T-cell (primary cell): ENCODE measurements around the gene DHRS2. TPM values are rescaled to one million over a fixed set of nuclear protein-coding genes. Genes with fewer than 3 reads are reported as not detected.

Source experiments
- ATAC-seq, 4 experiments: fragments of 200-7000 bp in 3 of 4; fragments of 150-1000 bp in 1 of 4; cut with Tn5 transposase; replicated peaks in 1 of 4; 1 replicate in 3 of 4; 2 replicates in 1 of 4; pipeline ENCODE4 v1.10.0; 2021; ENCODE audit warnings: moderate library complexity in 3 of 4, mild to moderate bottlenecking in 2 of 4, moderate number of reproducible peaks in 1 of 4
- CTCF ChIA-PET, 2 donors: fragments of 300-600 bp; sonication (Branson Sonifier 250); formaldehyde crosslinking; loops; one replicate each; lab custom pipeline; 2022; ENCODE audit warnings: antibody characterized with exemption in 2 of 2; lab: Charles Lee
- POLR2A ChIA-PET, 2 donors: fragments of 300-600 bp; sonication (Branson Sonifier 250); formaldehyde crosslinking; loops; one replicate each; lab custom pipeline; 2022; ENCODE audit warnings: antibody characterized with exemption in 2 of 2; lab: Charles Lee
- DNase-seq, 35 experiments: peaks; one replicate each; pipeline versions ENCODE4 v3.0.0 to v3.0.0-alpha.2; 2013 to 2023
- H3K27ac ChIP-seq: one replicate; pipeline ENCODE4 v1.5.1; 2013; ENCODE audit warnings: low read length
- H3K27me3 ChIP-seq, 2 experiments: replicated peaks in 1 of 2; 1 replicate in 1 of 2; 2 replicates in 1 of 2; pipeline versions ENCODE4 v1.6.1 to v1.7.0; 2013; ENCODE audit warnings: low read length in 1 of 2, mixed read lengths in 1 of 2; ENCODE audit not compliant: control insufficient read depth in 2 of 2, insufficient read depth in 2 of 2; ENCODE audit errors: extremely low read depth in 1 of 2
- H3K36me3 ChIP-seq, 2 donors: 1 replicate in 1 of 2; 2 replicates in 1 of 2; pipeline versions ENCODE4 v1.6.1 to v1.7.0; 2013; ENCODE audit warnings: low read length in 1 of 2; ENCODE audit not compliant: control insufficient read depth in 2 of 2, insufficient read depth in 1 of 2; ENCODE audit errors: extremely low read depth in 1 of 2
- H3K4me1 ChIP-seq, 2 experiments: 1 replicate in 1 of 2; 2 replicates in 1 of 2; pipeline versions ENCODE4 v1.6.1 to v1.7.0; 2013; ENCODE audit warnings: low read length in 2 of 2, mixed read lengths in 1 of 2; ENCODE audit not compliant: insufficient read depth in 2 of 2, control insufficient read depth in 1 of 2; ENCODE audit errors: extremely low read depth in 1 of 2
- H3K4me3 ChIP-seq, 2 donors: 1 replicate in 1 of 2; 2 replicates in 1 of 2; pipeline versions ENCODE4 v1.5.1 to v1.7.0; 2013; ENCODE audit warnings: mild to moderate bottlenecking in 2 of 2, low read length in 1 of 2, moderate library complexity in 1 of 2; ENCODE audit not compliant: control insufficient read depth in 1 of 2; ENCODE audit errors: extremely low read depth in 1 of 2
- H3K9me3 ChIP-seq: 2 replicates; pipeline ENCODE4 v1.7.0; 2013
- H3K27ac Mint-ChIP-seq, 2 donors: one replicate each; pipeline ENCODE4 v1.8.0; 2020 to 2021; ENCODE audit warnings: mild to moderate bottlenecking in 2 of 2, mixed read lengths in 2 of 2
- H3K27me3 Mint-ChIP-seq, 2 donors: one replicate each; pipeline ENCODE4 v1.8.0; 2021 to 2022; ENCODE audit warnings: mixed read lengths in 2 of 2
- H3K36me3 Mint-ChIP-seq: one replicate; pipeline ENCODE4 v1.8.0; 2021; ENCODE audit warnings: mixed read lengths
- H3K4me1 Mint-ChIP-seq, 3 donors: one replicate each; pipeline ENCODE4 v1.8.0; 2020 to 2022; ENCODE audit warnings: mixed read lengths in 3 of 3, mild to moderate bottlenecking in 1 of 3
- H3K4me3 Mint-ChIP-seq, 3 donors: one replicate each; pipeline ENCODE4 v1.8.0; 2020 to 2022; ENCODE audit warnings: mild to moderate bottlenecking in 3 of 3, mixed read lengths in 3 of 3, moderate library complexity in 3 of 3
- H3K9me3 Mint-ChIP-seq, 3 donors: one replicate each; pipeline ENCODE4 v1.8.0; 2020 to 2022; ENCODE audit warnings: mixed read lengths in 3 of 3
- WGBS: methylation state at CpG from one replicate; pipeline ENCODE4 v1.1.5; 2013; ENCODE audit warnings: missing lambda C conversion rate; ENCODE audit not compliant: insufficient coverage; 5-methylcytosine and 5-hydroxymethylcytosine counted together
- total RNA-seq, 35 experiments: library from RNA in 6 of 35; stranded (reverse) in 6 of 35; fragments of 120-200 nt in 1 of 35; gene quantifications; one replicate each; pipeline versions ENCODE4 v1.2.1 to v1.2.4 and lab custom pipeline; 2013 to 2026

DHRS2 gene
- total RNA-seq, 5 donors from 2014 or later (not counting 1 experiment from before 2014, with no cell fraction given), result 0.19 to 0.82 (median 0.52) TPM; not detected in 1

DNA sequence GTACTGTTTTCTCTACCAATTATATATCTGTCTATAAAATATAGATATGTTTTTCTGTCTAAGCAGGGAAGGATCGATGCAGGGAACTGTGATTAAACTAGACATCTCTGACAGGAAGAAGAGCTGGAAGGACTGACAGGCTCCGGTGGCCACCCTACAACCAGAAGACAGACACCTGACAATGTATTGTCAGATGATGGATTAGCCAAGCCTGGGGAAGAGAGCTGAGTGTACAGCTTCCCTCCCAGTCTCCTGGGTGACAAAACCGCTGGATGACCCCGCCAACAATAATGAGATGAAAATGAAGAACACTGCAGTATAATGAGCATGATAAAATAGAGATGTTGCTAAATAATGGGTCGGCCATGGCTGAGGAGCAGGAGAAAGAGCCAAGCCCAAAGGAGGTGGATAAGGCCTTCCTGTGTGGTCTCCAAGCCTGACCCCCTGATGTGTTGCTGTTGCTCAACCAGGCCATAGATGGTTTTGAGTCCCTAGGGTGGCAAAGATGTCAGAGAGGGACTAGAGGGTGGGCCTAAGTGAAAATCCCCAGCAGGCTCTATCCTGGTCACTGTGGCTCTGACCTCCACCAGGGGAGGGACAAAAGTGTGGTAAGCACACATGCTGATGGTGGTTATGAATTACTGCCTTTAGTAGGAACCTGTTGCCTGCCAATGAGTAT, 28.2 kb downstream of the DHRS2 start:
- no peak for ATAC-seq
- no peaks in the 10 kb centered on the region for H3K36me3 Mint-ChIP-seq
- H3K4me1 Mint-ChIP-seq, result peaks cover 0 to 21% (median 2%) of the 10 kb centered on the region in 3 donors
- peaks cover 0 to 9% of the 10 kb centered on the region in 2 experiments for H3K27me3 ChIP-seq
- ChIA-PET POLR2A (no interaction called here), CTCF (no interaction called here)
- H3K9me3 ChIP-seq, result no peaks in the 10 kb centered on the region
- H3K27ac ChIP-seq, result peak overlapping the region; percentile 36
- DNase-seq, result no peak
- no peaks in the 10 kb centered on the region for H3K36me3 ChIP-seq
- H3K27ac Mint-ChIP-seq, result no peak overlapping the region
- H3K4me3 ChIP-seq, result no peak overlapping the region
- peaks cover 0 to 26% of the 10 kb centered on the region in 2 experiments for H3K4me1 ChIP-seq
- 77% methylated on average over 2 of the region's 5 CpGs for WGBS
- H3K27me3 Mint-ChIP-seq, result peaks cover 7 to 18% of the 10 kb centered on the region in 2 donors
- H3K4me3 Mint-ChIP-seq, result no peak overlapping the region
- no peaks in the 10 kb centered on the region for H3K9me3 Mint-ChIP-seq

DNA sequence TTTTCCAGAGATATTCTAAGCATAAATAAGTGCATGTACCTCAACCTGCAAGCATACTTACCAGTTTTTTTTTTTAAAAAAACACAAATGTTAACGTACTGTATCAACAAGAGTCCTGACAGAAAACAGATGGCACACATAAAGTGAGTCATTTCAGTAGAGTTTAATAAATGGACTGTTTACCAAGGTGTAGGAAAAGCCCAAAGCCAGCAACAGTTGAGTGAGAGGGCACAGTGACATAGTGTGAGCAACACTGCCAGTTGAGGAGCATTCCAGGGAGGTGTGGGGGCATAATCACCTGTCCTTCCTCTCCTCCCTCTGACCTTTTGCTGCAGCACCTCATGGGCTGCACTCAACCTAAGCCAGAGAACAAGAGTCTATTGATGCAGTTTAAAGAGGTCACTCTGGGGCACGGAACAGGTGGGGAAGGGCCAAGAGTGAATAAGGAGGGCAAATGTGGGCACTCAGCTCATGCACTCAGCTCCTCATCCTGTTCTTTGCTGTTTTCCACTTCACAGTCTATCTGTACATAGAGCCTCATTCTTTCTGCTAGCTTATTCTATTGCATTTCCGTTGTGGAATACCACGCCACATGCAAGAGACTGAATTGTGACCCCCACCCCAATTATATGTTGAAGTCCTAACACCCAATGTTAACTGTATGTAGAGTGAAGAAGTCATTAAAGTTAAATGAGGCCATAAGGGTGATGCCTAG, 29.3 kb downstream of the DHRS2 start:
- H3K27ac Mint-ChIP-seq, result no peak overlapping the region
- peaks cover 0 to 6% of the 10 kb centered on the region in 2 experiments for H3K27me3 ChIP-seq

DNA sequence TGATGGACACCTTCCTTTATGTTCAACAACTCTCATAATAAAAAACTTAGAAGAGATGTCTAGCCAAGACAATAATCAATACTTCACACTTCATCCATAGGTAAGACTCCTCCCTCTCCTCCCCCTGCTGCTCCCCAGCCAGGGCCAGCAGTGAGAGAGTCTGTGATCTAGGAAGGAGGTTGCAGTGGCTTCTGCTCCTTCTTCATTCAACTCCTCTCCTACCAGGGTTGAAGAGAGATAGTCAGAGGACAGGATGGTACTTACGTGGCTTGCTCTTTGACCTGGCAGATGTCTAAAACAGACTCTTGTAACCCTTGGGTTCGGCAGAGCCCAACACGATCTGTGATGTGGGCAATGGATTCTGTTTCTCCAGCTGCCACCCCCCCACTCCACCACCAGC, 31.0 kb downstream of the DHRS2 start:
- WGBS, result 76% methylated on average over 2 of the region's 3 CpGs
- DNase-seq (no peak), ATAC-seq (no peak)
- Histone ChIP-seq H3K27ac (no peak overlapping the region), H3K36me3 (no peaks in the 10 kb centered on the region), H3K9me3 (no peaks in the 10 kb centered on the region), H3K27me3 (no peaks in the 10 kb centered on the region), H3K4me3 (no peak overlapping the region), H3K4me1 (peaks cover 0 to 11% of the 10 kb centered on the region in 2 experiments)
- ChIA-PET POLR2A (no interaction called here), CTCF (interaction anchor here in 1 of 2 donors (1.5 kb wide), 1 partner anchor 35 kb away, joined by 5 read pairs; no protein-coding TSS in a partner anchor)
- Mint-ChIP-seq H3K4me3 (no peak overlapping the region), H3K9me3 (no peaks in the 10 kb centered on the region), H3K27ac (no peak overlapping the region), H3K27me3 (peaks cover 3 to 17% of the 10 kb centered on the region in 2 donors), H3K36me3 (no peaks in the 10 kb centered on the region), H3K4me1 (peaks cover 0 to 5% (median 0%) of the 10 kb centered on the region in 3 donors)

More for the DNA sequence above, 29.3 kb downstream of the DHRS2 start:
- CTCF ChIA-PET, result interaction anchor here in 1 of 2 donors (0.6 to 1.0 kb wide), 5 partner anchors 27 to 1782 kb away, joined by 3 to 6 read pairs (median 3); partner anchors contain the start of genes CBLN3 and KHNYN
- Mint-ChIP-seq H3K4me3 (no peak overlapping the region), H3K4me1 (peaks cover 0 to 11% (median 2%) of the 10 kb centered on the region in 3 donors), H3K9me3 (no peaks in the 10 kb centered on the region), H3K36me3 (no peaks in the 10 kb centered on the region), H3K27me3 (peaks cover 7 to 18% of the 10 kb centered on the region in 2 donors)
- Histone ChIP-seq H3K27ac (no peak overlapping the region), H3K9me3 (no peaks in the 10 kb centered on the region), H3K4me3 (no peak overlapping the region), H3K4me1 (peaks cover 0 to 19% of the 10 kb centered on the region in 2 experiments), H3K36me3 (no peaks in the 10 kb centered on the region)
- no CpG with 5 or more reads among the region's 4 CpGs for WGBS
- no peak for DNase-seq
- POLR2A ChIA-PET, result no interaction called here
- no peak for ATAC-seq

DNA sequence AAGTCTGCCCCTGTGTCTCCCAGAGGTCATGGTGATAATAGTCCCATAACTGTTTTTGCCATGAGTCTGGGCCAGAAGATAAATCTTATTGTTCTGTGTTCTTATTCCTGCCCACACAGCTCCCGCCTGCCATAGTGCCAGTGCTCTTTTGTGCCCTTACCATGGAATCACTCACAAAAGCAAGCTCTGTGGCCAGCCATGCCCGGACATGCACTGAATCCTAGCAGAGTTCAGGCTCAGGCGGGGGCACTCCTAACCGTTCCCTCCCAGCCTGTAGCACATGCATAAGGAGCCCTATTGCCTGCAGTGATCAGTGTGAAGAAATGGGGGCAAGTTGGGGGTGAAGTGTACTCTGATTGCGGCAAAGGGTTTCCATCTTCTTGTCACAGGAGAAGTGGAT, 33.3 kb downstream of the DHRS2 start:
- H3K36me3 Mint-ChIP-seq, result no peaks in the 10 kb centered on the region
- ChIA-PET CTCF (no interaction called here), POLR2A (no interaction called here)
- H3K27me3 ChIP-seq, result no peaks in the 10 kb centered on the region
- H3K27ac ChIP-seq, result no peak overlapping the region
- ATAC-seq (no peak), DNase-seq (no peak)
- no peaks in the 10 kb centered on the region for H3K9me3 ChIP-seq
- H3K36me3 ChIP-seq, result no peaks in the 10 kb centered on the region
- H3K4me1 Mint-ChIP-seq, result no peaks in the 10 kb centered on the region
- H3K4me3 ChIP-seq, result no peak overlapping the region
- H3K27ac Mint-ChIP-seq, result no peak overlapping the region
- WGBS, result 75% methylated on average over 2 of the region's 5 CpGs
- peaks cover 0 to 1% of the 10 kb centered on the region in 2 experiments for H3K4me1 ChIP-seq
- H3K9me3 Mint-ChIP-seq, result no peaks in the 10 kb centered on the region
- peaks cover 7 to 11% of the 10 kb centered on the region in 2 donors for H3K27me3 Mint-ChIP-seq
- no peak overlapping the region for H3K4me3 Mint-ChIP-seq

DNA sequence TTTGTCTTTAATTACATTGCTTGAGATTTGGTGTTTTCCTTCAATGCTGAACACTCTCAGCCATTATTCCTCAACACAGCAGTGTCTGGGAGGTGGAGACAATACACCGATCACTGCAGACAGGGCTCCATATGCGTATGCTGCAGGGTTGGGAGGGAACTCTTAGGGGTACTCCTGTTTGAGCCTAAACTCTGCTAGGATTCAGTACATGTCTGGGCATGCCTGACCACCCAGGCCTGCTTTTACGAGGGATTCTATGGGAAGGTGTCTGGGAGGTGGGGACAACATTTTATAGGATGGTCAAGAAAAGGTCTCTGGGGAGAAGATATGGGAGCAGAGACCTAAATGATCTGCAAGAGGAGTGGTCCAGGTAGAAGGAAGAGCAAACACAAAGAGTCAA, 34.3 kb downstream of the DHRS2 start:
- no peaks in the 10 kb centered on the region for H3K9me3 Mint-ChIP-seq
- DNase-seq, result no peak
- peaks cover 8 to 11% of the 10 kb centered on the region in 2 donors for H3K27me3 Mint-ChIP-seq
- Histone ChIP-seq H3K27ac (no peak overlapping the region), H3K4me1 (no peaks in the 10 kb centered on the region), H3K27me3 (peaks cover 0 to 3% of the 10 kb centered on the region in 2 experiments), H3K9me3 (no peaks in the 10 kb centered on the region), H3K4me3 (no peak overlapping the region), H3K36me3 (no peaks in the 10 kb centered on the region)
- ChIA-PET CTCF (no interaction called here), POLR2A (no interaction called here)
- H3K4me1 Mint-ChIP-seq, result no peaks in the 10 kb centered on the region
- H3K27ac Mint-ChIP-seq, result no peak overlapping the region
- H3K36me3 Mint-ChIP-seq, result no peaks in the 10 kb centered on the region
- ATAC-seq, result no peak
- WGBS, result 80% methylated on average over 2 of the region's 3 CpGs
- H3K4me3 Mint-ChIP-seq, result no peak overlapping the region

DNA sequence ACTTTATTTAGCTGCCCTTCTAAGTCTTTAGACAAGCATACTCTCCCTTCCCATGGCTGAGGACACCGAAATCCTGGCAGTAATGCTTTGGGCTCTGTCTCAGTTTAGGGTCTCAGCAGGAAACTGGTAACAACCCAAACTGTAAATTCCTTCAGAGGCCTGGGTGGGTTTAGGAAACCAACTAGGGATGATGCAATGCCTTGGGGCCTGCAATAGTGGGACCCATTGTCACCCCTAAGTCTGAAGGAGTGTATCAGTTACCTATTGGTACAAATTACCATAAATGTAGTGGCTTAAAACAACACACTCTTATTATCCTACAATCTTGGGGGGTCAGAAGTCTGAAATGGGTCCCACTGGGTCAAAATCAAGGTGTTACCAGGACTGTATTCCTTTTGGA, 36.0 kb downstream of the DHRS2 start:
- Histone ChIP-seq H3K36me3 (no peaks in the 10 kb centered on the region), H3K27me3 (peaks cover 0 to 8% of the 10 kb centered on the region in 2 experiments), H3K27ac (no peak overlapping the region), H3K9me3 (no peaks in the 10 kb centered on the region), H3K4me1 (no peaks in the 10 kb centered on the region), H3K4me3 (no peak overlapping the region)
- ATAC-seq (no peak), DNase-seq (no peak)
- H3K9me3 Mint-ChIP-seq, result no peaks in the 10 kb centered on the region
- CTCF ChIA-PET, result interaction anchor here in 1 of 2 donors (0.9 kb wide), 1 partner anchor 9 kb away, joined by 3 read pairs; no protein-coding TSS in a partner anchor
- no peaks in the 10 kb centered on the region for H3K36me3 Mint-ChIP-seq
- WGBS, result no CpG with 5 or more reads among the region's 1 CpG
- no peak overlapping the region for H3K4me3 Mint-ChIP-seq
- no peaks in the 10 kb centered on the region for H3K4me1 Mint-ChIP-seq
- POLR2A ChIA-PET, result no interaction called here
- no peak overlapping the region for H3K27ac Mint-ChIP-seq
- peaks cover 14 to 19% of the 10 kb centered on the region in 2 donors for H3K27me3 Mint-ChIP-seq
